Naive thymus-derived CD8-positive, alpha-beta T cell (primary cell): ENCODE results near the gene EXOSC1. TPM values are rescaled to one million over a fixed set of nuclear protein-coding genes. Genes with fewer than 3 reads are reported as not detected.
"Not testable (repeated sequence)": the region's sequence is repeated elsewhere in the genome, so short reads cannot be mapped to it uniquely, and the experiment has no call there.

Experiments used
- ATAC-seq, 2 donors: fragments of 150-1000 bp; cut with Tn5 transposase in 1 of 2; sonication (Bioruptor Pico), chemical (Tn5 transposase) in 1 of 2; 1 replicate in 1 of 2; 2 replicates in 1 of 2; pipeline ENCODE4 v1.10.0; 2021; ENCODE audit warnings: mild to moderate bottlenecking in 2 of 2, moderate library complexity in 2 of 2
- POLR2A ChIA-PET: fragments of 350-600 bp; sonication (Branson Sonifier 250); formaldehyde crosslinking; loops from one replicate; lab custom pipeline; 2021; ENCODE audit warnings: antibody characterized with exemption; lab: Charles Lee
- DNase-seq, 10 donors: peaks; one replicate each; pipeline versions ENCODE4 v3.0.0 to v3.0.0-alpha.2; 2020 to 2022
- H3K27ac Mint-ChIP-seq, 10 donors: one replicate each; pipeline ENCODE4 v1.8.0; 2020 to 2022; ENCODE audit warnings: mild to moderate bottlenecking in 10 of 10, mixed read lengths in 10 of 10, moderate library complexity in 4 of 10, inconsistent platforms in 1 of 10
- H3K27me3 Mint-ChIP-seq, 5 donors: one replicate each; pipeline ENCODE4 v1.8.0; 2021 to 2022; ENCODE audit warnings: mixed read lengths in 5 of 5
- H3K36me3 Mint-ChIP-seq, 3 donors: one replicate each; pipeline ENCODE4 v1.8.0; 2020 to 2022; ENCODE audit warnings: mixed read lengths in 3 of 3, mild to moderate bottlenecking in 2 of 3, inconsistent platforms in 1 of 3
- H3K4me1 Mint-ChIP-seq, 4 donors: one replicate each; pipeline ENCODE4 v1.8.0; 2021 to 2022; ENCODE audit warnings: mixed read lengths in 4 of 4
- H3K4me3 Mint-ChIP-seq, 10 donors: one replicate each; pipeline ENCODE4 v1.8.0; 2020 to 2022; ENCODE audit warnings: mild to moderate bottlenecking in 10 of 10, mixed read lengths in 10 of 10, moderate library complexity in 6 of 10, inconsistent platforms in 1 of 10
- H3K9me3 Mint-ChIP-seq, 9 donors: one replicate each; pipeline ENCODE4 v1.8.0; 2020 to 2022; ENCODE audit warnings: mixed read lengths in 9 of 9, mild to moderate bottlenecking in 3 of 9, inconsistent platforms in 1 of 9, moderate library complexity in 1 of 9
- polyA plus RNA-seq, 3 donors: library from polyadenylated mRNA; unstranded; fragments of 300-500 nt; fragmentation: Illumina TruSeq; gene quantifications; one replicate each; pipeline ENCODE4 v1.2.3, GENCODE V29; 2021
- total RNA-seq, 8 experiments: library from RNA in 2 of 8; stranded (reverse) in 2 of 8; gene quantifications; one replicate each; pipeline ENCODE4 v1.2.3 and lab custom pipeline; 2021 to 2026

The EXOSC1 gene, protein sequence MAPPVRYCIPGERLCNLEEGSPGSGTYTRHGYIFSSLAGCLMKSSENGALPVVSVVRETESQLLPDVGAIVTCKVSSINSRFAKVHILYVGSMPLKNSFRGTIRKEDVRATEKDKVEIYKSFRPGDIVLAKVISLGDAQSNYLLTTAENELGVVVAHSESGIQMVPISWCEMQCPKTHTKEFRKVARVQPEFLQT
- 10 to 100 TPM; 46.9 to 50.6 TPM for total RNA-seq
- 10 to 100 TPM; 67.4 to 87.0 (median 77.1) TPM for polyA plus RNA-seq
- 24.1 to 56.8 (median 42.7) reads per million in 6 experiments for total RNA-seq (lab: John Stamatoyannopoulos, UW)

DNA sequence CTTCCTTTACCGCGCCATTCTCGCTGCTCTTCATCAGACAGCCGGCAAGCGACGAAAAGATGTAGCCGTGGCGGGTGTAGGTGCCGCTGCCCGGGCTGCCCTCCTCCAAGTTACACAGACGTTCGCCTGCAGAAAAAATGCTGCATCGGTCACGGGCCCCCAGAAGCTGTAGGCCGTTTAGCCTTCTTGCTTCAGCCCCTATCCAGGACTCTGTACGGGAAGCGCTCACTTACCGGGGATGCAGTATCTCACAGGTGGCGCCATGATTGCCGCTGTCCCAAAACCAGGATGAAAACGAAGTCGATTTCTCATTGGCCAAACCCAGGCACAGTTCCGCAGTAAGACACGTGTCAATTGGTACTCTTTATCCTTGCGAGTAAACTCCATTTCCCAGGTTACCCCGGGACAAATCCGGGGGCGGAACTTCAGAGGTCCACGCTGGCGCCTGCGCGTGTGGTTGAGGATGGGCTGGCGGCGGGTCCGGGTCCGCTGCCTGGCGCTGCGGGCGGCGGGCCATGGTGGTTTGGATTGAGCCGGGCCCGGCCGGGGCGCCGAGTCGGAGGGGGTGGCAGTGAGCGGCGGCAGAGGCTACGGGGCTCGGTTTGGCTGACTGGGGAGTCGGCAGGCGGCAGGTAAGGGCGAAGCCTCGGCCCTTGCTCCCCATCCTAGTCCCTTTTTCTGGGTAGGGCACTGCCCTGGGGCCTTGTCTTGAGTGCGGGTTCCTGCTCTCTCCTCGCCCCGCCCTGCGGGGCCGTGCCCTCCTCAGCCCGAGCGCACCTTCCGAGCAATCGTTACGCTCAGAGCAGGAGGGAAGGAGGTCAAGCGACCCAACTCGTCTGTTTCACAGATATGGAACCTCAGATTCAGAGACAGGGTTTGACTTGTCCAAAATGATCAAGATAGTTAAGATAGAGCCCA lies at the start of gene EXOSC1, which contains the start of gene ZDHHC16:
Gene EXOSC1, minus strand, starts transcription at position 285 of the 918 bp plus-strand sequence. Its CDS starts 21 bp downstream, at position 264.
Gene ZDHHC16, plus strand, starts transcription at position 454 of the 918 bp plus-strand sequence. CDS start 5,501 bp downstream, outside the sequence.
- no peaks in the 10 kb centered on the region for H3K27me3 Mint-ChIP-seq
- peaks cover 27 to 67% (median 53%) of the 10 kb centered on the region in 4 donors for H3K4me1 Mint-ChIP-seq

DNA sequence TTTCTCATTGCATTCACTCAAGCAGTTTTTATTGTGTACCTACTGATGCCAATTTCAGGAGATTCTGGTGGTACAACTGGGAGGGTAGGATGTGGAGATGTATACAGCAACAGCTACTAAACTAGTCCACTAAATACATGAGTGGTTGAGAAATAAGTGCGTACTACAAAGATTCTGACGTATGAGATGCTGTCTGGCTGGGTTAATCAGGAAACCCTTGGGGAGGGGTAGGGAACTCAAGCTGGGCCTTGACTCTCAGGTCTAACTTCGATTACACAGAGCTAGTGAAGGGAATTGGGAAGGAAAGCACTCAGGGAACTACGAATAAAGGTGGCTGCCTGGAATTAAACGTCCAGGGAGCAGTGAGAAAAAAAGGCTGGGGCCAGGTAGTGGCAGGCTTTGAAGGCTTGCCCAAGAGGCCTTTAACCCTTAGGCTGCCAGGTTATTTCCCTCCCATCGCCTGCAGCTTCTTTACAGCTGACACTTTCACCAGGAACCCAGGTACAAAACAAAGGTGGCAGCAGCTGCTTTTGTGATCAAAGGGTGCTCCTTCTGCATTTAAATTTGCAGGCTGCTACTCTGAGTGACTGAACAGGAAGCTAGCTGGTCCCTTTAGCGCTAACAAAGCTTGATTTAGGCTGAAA lies 49.2 kb upstream of the EXOSC1 start:
- peaks cover 0 to 5% (median 0%) of the 10 kb centered on the region in 5 donors for H3K27me3 Mint-ChIP-seq
- ATAC-seq (peak in 1 of 2 donors; percentile 12), DNase-seq (peak in 7 of 10 donors; percentile 13 to 56 (median 27))
- peak overlapping the region; percentile 22 to 83 (median 58) for H3K4me3 Mint-ChIP-seq
- POLR2A ChIA-PET = no interaction called here
- no peaks in the 10 kb centered on the region for H3K9me3 Mint-ChIP-seq
- H3K4me1 Mint-ChIP-seq = peaks cover 27 to 65% (median 58%) of the 10 kb centered on the region in 4 donors
- H3K27ac Mint-ChIP-seq = peak overlapping the region; percentile 66 to 95 (median 90)
- H3K36me3 Mint-ChIP-seq = peaks cover 0 to 18% (median 0%) of the 10 kb centered on the region in 3 donors

More for the DNA sequence above, at the start of gene EXOSC1, which contains the start of gene ZDHHC16:
- peak within 1 kb of the TSS; percentile 95 to 100 (median 99) for H3K4me3 Mint-ChIP-seq
- POLR2A ChIA-PET = interaction anchor here (1.5 kb wide), 1 partner anchor 27 kb away, joined by 5 read pairs; no protein-coding TSS in a partner anchor
- peaks cover 0 to 21% (median 2%) of the 10 kb centered on the region in 3 donors for H3K36me3 Mint-ChIP-seq
- DNase-seq (peak; percentile 76 to 94 (median 87)), ATAC-seq (peak; percentile 96)
- H3K27ac Mint-ChIP-seq = peak within 1 kb of the TSS; percentile 87 to 97 (median 96)
- no peaks in the 10 kb centered on the region for H3K9me3 Mint-ChIP-seq

DNA sequence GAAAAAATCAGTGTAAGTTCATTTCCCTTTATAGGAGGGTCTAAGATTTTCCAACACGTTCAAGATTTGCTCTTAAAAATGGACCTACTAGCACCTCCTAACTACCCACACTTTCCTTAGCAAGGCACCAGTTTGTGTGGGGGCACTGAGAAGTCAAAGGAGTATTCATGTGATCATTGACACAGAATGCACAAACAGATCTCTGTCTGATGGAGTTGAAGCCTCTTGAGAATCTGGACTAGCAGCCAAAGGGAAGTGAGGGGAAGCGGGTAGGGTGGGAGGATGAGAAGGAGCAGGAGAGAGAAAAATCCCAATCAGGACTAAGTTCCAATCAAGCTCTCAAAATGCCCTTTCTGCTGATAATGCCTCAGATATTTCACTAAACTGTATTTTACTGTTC lies 48.3 kb upstream of the EXOSC1 start:
- Mint-ChIP-seq H3K4me3 (peak overlapping the region in 3 of 10 donors; percentile 5 to 60 (median 52)), H3K27me3 (no peaks in the 10 kb centered on the region), H3K9me3 (no peaks in the 10 kb centered on the region), H3K4me1 (peaks cover 28 to 71% (median 64%) of the 10 kb centered on the region in 4 donors), H3K27ac (peak overlapping the region in 8 of 10 donors; percentile 25 to 93 (median 88)), H3K36me3 (peaks cover 0 to 19% (median 0%) of the 10 kb centered on the region in 3 donors)
- ATAC-seq = no peak
- no peak for DNase-seq
- POLR2A ChIA-PET = no interaction called here

DNA sequence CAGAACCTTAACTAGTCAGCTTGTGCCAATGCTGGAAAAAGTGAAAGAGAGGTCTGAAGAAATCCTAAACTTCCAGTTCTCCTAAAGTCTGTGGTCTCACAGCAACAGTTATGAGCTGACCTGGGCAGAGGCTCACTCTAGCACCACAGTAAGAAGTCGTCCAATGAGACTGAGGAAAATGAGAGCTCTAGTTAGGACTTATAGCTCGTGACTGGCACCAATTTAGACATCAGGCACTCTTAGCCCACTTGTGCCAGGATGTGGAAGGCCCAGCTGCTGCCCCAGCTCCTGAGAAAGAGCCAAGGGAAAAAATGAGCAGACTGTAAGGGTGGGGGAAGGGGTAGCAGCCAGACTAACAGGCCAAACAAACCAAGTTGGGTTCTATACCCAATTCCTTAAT lies 44.8 kb upstream of the EXOSC1 start:
- no peak for ATAC-seq
- Mint-ChIP-seq H3K36me3 (peaks cover 0 to 31% (median 0%) of the 10 kb centered on the region in 3 donors), H3K4me3 (peak overlapping the region in 1 of 10 donors; percentile 33)

DNA sequence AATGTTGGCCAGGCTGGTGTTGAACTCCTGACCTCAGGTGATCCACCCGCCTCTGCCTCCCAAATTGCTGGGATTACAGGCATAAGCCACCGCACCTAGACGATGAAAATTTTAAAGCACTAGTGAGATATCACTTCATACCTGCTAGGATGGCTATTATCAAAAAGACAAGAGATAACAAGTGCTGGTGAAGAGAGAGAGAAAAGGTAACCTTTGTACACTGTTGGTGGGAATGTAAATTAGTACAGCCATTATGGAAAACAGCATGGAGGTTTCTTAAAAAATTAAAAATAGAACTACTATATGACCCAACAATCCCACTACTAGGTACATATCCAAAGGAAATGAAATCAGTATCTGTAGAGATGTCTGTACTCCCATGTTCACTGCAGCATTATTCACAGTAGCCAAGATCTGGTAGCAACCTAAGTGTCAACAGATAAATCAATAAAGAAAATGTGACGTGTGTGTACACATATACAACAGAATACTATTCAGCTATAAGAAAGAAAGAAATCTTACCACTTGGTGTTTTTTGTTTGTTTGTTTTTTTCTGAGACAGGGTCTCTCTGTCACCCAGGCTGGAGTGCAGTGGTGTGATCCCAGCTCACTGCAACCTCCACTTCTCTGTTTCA lies 40.0 kb upstream of the EXOSC1 start:
- peak overlapping the region in 2 of 10 donors; percentile 49 to 76 for H3K27ac Mint-ChIP-seq
- peaks cover 0 to 56% (median 2%) of the 10 kb centered on the region in 3 donors for H3K36me3 Mint-ChIP-seq
- POLR2A ChIA-PET = no interaction called here
- ATAC-seq = no peak
- no peak for DNase-seq
- no peak overlapping the region for H3K4me3 Mint-ChIP-seq
- H3K4me1 Mint-ChIP-seq = peaks cover 14 to 37% (median 30%) of the 10 kb centered on the region in 4 donors
- H3K9me3 Mint-ChIP-seq = no peaks in the 10 kb centered on the region
- H3K27me3 Mint-ChIP-seq = no peaks in the 10 kb centered on the region

More for the DNA sequence above, 44.8 kb upstream of the EXOSC1 start:
- Mint-ChIP-seq H3K27ac (peak overlapping the region in 1 of 10 donors; percentile 8), H3K4me1 (peaks cover 22 to 67% (median 52%) of the 10 kb centered on the region in 4 donors), H3K27me3 (no peaks in the 10 kb centered on the region), H3K9me3 (no peaks in the 10 kb centered on the region)
- no peak for DNase-seq
- POLR2A ChIA-PET = no interaction called here

DNA sequence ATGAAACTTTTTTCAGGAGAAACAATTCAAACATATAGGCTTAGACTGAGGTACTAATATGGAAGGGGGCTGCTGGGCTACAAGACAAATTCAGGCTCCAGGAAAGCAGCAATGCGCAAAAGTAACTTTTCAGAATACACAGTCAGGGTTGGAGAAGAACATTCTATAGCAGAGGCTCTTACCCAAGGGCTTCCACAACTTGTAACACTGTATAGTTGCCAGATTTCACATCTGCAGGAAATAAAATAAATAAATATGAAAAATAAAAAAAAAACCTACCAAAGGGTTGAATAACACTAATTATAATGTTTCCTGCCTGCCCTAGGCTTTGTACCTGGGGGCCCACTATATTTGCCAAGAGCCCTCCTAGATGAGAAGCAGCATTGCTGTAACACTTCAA lies 38.1 kb upstream of the EXOSC1 start:
- Mint-ChIP-seq H3K36me3 (peaks cover 0 to 69% (median 8%) of the 10 kb centered on the region in 3 donors), H3K27ac (peak overlapping the region in 2 of 10 donors; percentile 10 to 21), H3K4me1 (peaks cover 6 to 21% (median 11%) of the 10 kb centered on the region in 4 donors), H3K9me3 (no peaks in the 10 kb centered on the region), H3K4me3 (no peak overlapping the region), H3K27me3 (no peaks in the 10 kb centered on the region)
- ATAC-seq (no peak), DNase-seq (no peak)
- POLR2A ChIA-PET = interaction anchor here (0.9 kb wide), 1 partner anchor 13 kb away, joined by 3 read pairs; no protein-coding TSS in a partner anchor

DNA sequence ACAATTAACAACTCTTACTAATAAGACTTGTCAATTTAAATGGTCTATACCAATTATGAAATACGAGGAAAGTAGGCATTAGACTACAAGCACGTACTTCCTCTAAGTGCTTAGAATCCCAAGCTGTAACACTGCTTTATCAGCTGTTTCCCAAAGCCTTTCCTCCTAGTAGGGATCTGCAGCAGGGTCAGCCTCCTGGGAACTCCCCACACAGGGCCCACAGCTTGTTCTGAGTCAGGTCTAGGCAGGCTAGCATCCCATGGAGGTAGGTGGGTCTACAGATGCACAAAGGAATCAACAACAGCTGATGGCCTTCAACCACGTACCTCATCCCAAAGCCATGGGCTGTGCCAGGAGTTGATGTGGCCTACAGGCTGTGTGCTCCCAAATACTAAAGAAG lies 37.7 kb upstream of the EXOSC1 start:
- Mint-ChIP-seq H3K4me1 (peaks cover 5 to 18% (median 8%) of the 10 kb centered on the region in 4 donors), H3K36me3 (peaks cover 0 to 70% (median 8%) of the 10 kb centered on the region in 3 donors), H3K4me3 (no peak overlapping the region), H3K9me3 (no peaks in the 10 kb centered on the region), H3K27me3 (no peaks in the 10 kb centered on the region), H3K27ac (peak overlapping the region in 2 of 10 donors; percentile 10 to 21)
- no peak for ATAC-seq
- POLR2A ChIA-PET = interaction anchor here (0.9 kb wide), 1 partner anchor 13 kb away, joined by 3 read pairs; no protein-coding TSS in a partner anchor
- no peak for DNase-seq

DNA sequence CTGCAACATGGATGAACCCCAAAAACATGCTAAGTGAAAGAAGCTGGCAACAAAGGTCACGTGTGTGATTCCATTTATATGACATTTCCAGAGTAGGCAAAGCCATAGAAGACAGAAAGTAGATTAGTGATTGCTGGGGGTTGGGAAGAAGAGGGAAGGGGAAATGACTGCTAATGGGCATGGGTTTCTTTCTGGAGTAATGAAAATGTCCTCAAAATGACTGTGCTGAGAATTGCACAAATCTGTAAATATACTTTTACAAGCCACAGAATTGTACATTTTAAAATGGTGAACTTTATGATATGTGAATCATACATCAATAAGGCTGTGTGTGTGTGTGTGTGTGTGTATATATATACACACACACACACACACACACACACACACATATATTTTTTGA lies 36.6 kb upstream of the EXOSC1 start:
- POLR2A ChIA-PET = no interaction called here
- no peak overlapping the region for H3K27ac Mint-ChIP-seq
- H3K4me3 Mint-ChIP-seq = no peak overlapping the region
- peaks cover 3 to 81% (median 8%) of the 10 kb centered on the region in 3 donors for H3K36me3 Mint-ChIP-seq
- peaks cover 4 to 17% (median 8%) of the 10 kb centered on the region in 4 donors for H3K4me1 Mint-ChIP-seq
- no peak for DNase-seq
- ATAC-seq = no peak
- no peaks in the 10 kb centered on the region for H3K9me3 Mint-ChIP-seq
- no peaks in the 10 kb centered on the region for H3K27me3 Mint-ChIP-seq

DNA sequence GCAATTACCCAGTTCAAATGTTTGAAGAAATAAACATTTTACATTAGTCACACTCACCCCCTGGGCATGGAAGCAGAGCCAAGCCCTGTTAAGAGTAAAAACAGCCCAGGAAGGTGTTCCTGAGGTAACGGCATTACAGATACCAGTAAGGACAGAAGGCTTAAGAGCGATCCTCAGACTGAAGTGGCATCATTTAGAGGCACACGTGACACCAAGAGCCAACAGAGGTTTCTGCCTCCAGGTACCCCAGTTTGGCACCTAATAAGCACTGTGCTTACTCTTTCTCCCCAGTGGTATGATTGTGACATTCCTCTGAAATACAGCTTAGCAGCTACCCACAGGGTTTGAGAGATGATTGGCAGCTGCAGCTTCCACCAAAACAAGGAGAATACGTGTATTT lies 35.3 kb upstream of the EXOSC1 start:
- H3K27me3 Mint-ChIP-seq = no peaks in the 10 kb centered on the region
- no peaks in the 10 kb centered on the region for H3K9me3 Mint-ChIP-seq
- POLR2A ChIA-PET = interaction anchor here (0.6 kb wide), 1 partner anchor 11 kb away, joined by 3 read pairs; no protein-coding TSS in a partner anchor
- H3K36me3 Mint-ChIP-seq = peaks cover 13 to 90% (median 19%) of the 10 kb centered on the region in 3 donors
- H3K4me1 Mint-ChIP-seq = peaks cover 3 to 18% (median 8%) of the 10 kb centered on the region in 4 donors
- H3K4me3 Mint-ChIP-seq = no peak overlapping the region
- no peak for ATAC-seq
- no peak for DNase-seq
- H3K27ac Mint-ChIP-seq = no peak overlapping the region

DNA sequence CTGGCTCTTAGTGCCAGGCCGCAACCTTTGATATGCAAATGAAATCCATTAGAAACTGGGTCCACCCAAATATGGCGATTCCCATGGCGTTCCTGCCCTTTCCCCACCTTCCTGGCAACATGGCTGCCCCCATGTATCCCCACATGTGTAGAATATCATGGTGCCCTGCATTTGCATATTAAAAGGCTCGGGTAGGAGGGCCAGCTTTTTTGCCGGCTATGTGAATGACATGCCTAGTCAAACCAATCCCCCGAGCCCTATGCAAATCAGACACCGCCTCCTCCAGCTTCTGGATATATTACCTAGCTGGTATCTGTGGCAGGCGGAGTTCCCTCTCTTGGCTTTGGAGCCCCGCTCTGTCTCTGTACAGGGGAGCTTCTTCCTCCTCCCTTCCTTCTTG lies 34.1 kb upstream of the EXOSC1 start:
- peaks cover 0 to 1% (median 0%) of the 10 kb centered on the region in 9 donors for H3K9me3 Mint-ChIP-seq
- no peak overlapping the region for H3K27ac Mint-ChIP-seq
- no peak overlapping the region for H3K4me3 Mint-ChIP-seq
- H3K36me3 Mint-ChIP-seq = peaks cover 16 to 91% (median 30%) of the 10 kb centered on the region in 3 donors
- DNase-seq (no peak), ATAC-seq (no peak)
- H3K4me1 Mint-ChIP-seq = peaks cover 3 to 13% (median 8%) of the 10 kb centered on the region in 4 donors
- no peaks in the 10 kb centered on the region for H3K27me3 Mint-ChIP-seq
- POLR2A ChIA-PET = interaction anchor here (0.6 kb wide), 1 partner anchor 12 kb away, joined by 3 read pairs; no protein-coding TSS in a partner anchor

DNA sequence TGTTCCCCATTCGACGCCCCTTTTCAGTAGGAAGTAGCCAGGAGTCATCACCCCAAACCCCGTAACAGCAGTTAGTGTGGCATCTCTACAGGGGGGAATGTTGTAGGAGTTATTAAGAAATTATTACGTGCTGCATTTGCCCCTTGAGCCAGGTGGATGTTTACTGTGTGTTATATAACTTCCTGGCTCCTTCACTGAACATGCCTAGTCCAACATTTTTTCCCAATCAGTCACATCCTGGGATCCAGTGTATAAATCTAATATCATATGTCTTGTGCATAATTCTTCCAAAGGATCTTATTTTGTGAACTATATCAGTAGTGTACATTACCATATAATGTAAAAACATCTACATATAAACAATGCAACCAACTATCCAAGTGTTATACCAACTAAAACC lies 33.6 kb upstream of the EXOSC1 start:
- H3K4me1 Mint-ChIP-seq = peaks cover 3 to 13% (median 8%) of the 10 kb centered on the region in 4 donors
- peak overlapping the region in 2 of 10 donors; percentile 28 to 80 for H3K27ac Mint-ChIP-seq
- H3K4me3 Mint-ChIP-seq, ATAC-seq, H3K9me3 Mint-ChIP-seq, H3K27me3 Mint-ChIP-seq, DNase-seq, POLR2A ChIA-PET: not testable (repeated sequence)
- H3K36me3 Mint-ChIP-seq = peaks cover 18 to 93% (median 35%) of the 10 kb centered on the region in 3 donors
